Myocyte (in vitro differentiated cells): ENCODE data around the gene OR10G8. TPM values are rescaled to one million over a fixed set of nuclear protein-coding genes. Genes with fewer than 3 reads are reported as not detected.

Experiments used
- DNase-seq: peaks from one replicate; pipeline ENCODE4 v3.0.0-alpha.2; 2012; ENCODE audit warnings: low read depth
- total RNA-seq: library from RNA; depleted of rRNA; stranded (reverse); fragments of >200 nt; gene quantifications from 2 replicates; pipeline ENCODE4 v1.2.3, GENCODE V29; 2014

Gene OR10G8
- total RNA-seq, 1 donor from 2014 or later, result not detected

- no peak for DNase-seq
Observed at GRCh38 chr11:124077266-124077665, 50.7 kb downstream of the OR10G8 start.

- no peak for DNase-seq
Observed at GRCh38 chr11:124078591-124078990, 52.0 kb downstream of the OR10G8 start.

- DNase-seq, result no peak
Observed at GRCh38 chr11:124079631-124080326, 53.2 kb downstream of the OR10G8 start.

Other genes starting within 250 kb of the OR10G8 start
- gene OR6M1, start 220.4 kb upstream of the OR10G8 start, total RNA-seq, result not detected in 2 replicates
- not detected in 2 replicates for gene TMEM225, start 141.1 kb upstream of the OR10G8 start, total RNA-seq
- gene OR8D4, start 124.6 kb upstream of the OR10G8 start, total RNA-seq, result not detected in 2 replicates
- gene OR4D5, start 87.2 kb upstream of the OR10G8 start, total RNA-seq, result not detected in 2 replicates
- not detected in 2 replicates for gene OR6T1, start 83.0 kb upstream of the OR10G8 start, total RNA-seq
- not detected in 2 replicates for gene OR10S1, start 49.0 kb upstream of the OR10G8 start, total RNA-seq
- gene OR10G6, start 31.6 kb upstream of the OR10G8 start, total RNA-seq, result not detected in 2 replicates
- not detected in 2 replicates for gene OR10G4, start 13.8 kb upstream of the OR10G8 start, total RNA-seq
- gene OR10G9, start 3.8 kb upstream of the OR10G8 start, total RNA-seq, result not detected in 2 replicates
- gene OR10G7, start 14.5 kb downstream of the OR10G8 start, total RNA-seq, result not detected in 2 replicates
- 12.3 and 44.1 TPM in 2 replicates for gene VWA5A, start 88.7 kb downstream of the OR10G8 start, total RNA-seq
- not detected in 2 replicates for gene OR10D3, start 156.5 kb downstream of the OR10G8 start, total RNA-seq
- not detected in 2 replicates for gene OR8G1, start 214.3 kb downstream of the OR10G8 start, total RNA-seq
- gene OR8G5, start 229.6 kb downstream of the OR10G8 start, total RNA-seq, result not detected in 2 replicates